Measurements from ENCODE around the gene VPREB1.
"Not testable (repeated sequence)": the region's sequence is repeated elsewhere in the genome, so short reads cannot be mapped to it uniquely, and the experiment has no call there.

The VPREB1 gene

GRCh38 chr22:22229683-22230420, 14.7 kb upstream of the VPREB1 start:
- Mint-ChIP-seq H3K4me1 (peaks cover 8% of the 10 kb centered on the region), H3K27me3 (peaks cover 17% of the 10 kb centered on the region), H3K9me3 (no peaks in the 10 kb centered on the region), H3K27ac (no peak overlapping the region), H3K4me3 (no peak overlapping the region)
- DNase-seq (no peak), ATAC-seq (no peak)

GRCh38 chr22:22230438-22230837, 14.1 kb upstream of the VPREB1 start:
- ATAC-seq (no peak), DNase-seq (no peak)
- Mint-ChIP-seq H3K27ac (no peak overlapping the region), H3K27me3 (peaks cover 17% of the 10 kb centered on the region), H3K4me1 (peaks cover 12% of the 10 kb centered on the region), H3K4me3 (no peak overlapping the region), H3K9me3 (no peaks in the 10 kb centered on the region)

DNA sequence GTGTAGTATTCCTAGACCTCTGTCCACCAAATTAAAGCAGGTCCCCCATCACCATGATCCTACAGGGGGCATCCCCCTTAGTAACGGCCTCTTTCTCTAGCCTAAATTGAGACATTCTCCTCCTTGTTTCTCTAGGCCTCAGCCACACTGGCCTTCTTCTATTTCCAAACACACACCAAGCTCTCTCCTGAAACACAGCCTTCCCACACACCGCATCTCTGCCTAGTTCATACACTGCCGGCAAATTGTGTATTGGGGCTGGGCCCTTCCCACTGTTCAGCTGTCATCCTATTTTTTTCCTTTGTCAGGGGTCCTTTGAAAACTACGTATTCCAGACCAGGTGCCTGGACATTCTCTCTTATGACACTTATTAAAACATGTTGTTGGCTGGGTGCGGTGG, 11.5 kb upstream of the VPREB1 start:
- no peaks in the 10 kb centered on the region for H3K9me3 Mint-ChIP-seq
- H3K27me3 Mint-ChIP-seq = peaks cover 17% of the 10 kb centered on the region
- ATAC-seq (no peak), DNase-seq (no peak)
- no peak overlapping the region for H3K4me3 Mint-ChIP-seq
- peak overlapping the region; percentile 42 to 59 for H3K27ac Mint-ChIP-seq
- peaks cover 14% of the 10 kb centered on the region for H3K4me1 Mint-ChIP-seq

DNA sequence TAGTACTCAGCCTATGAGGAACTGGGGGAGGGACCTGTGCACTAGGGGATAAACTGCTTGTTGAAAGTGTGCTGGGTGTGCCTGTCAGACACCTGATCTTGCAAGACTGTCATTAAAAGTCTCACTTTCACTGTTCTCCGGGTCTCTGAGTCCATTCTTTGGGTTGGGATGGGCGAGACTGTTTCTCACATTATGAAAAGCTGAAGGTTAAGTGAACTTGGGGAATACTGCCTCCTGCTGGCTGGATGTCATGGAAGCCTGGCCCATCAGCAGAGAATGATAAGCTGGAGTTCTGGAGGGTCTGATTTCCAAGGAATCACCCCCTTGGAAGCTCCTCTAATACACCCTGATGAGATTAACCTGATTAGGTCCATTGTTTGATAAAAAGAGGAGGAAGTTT, 9.0 kb upstream of the VPREB1 start:
- no peak overlapping the region for H3K27ac Mint-ChIP-seq
- no peaks in the 10 kb centered on the region for H3K9me3 Mint-ChIP-seq
- peaks cover 6% of the 10 kb centered on the region for H3K27me3 Mint-ChIP-seq
- DNase-seq (peak; percentile 40 to 50), ATAC-seq (no peak)
- peaks cover 14% of the 10 kb centered on the region for H3K4me1 Mint-ChIP-seq
- H3K4me3 Mint-ChIP-seq = no peak overlapping the region

GRCh38 chr22:22237521-22237920, 7.1 kb upstream of the VPREB1 start:
- DNase-seq = no peak
- peaks cover 20% of the 10 kb centered on the region for H3K27me3 Mint-ChIP-seq
- no peak overlapping the region for H3K27ac Mint-ChIP-seq
- H3K4me1 Mint-ChIP-seq = peaks cover 14% of the 10 kb centered on the region
- no peak for ATAC-seq
- no peak overlapping the region for H3K4me3 Mint-ChIP-seq
- H3K9me3 Mint-ChIP-seq = no peaks in the 10 kb centered on the region

GRCh38 chr22:22239311-22239939, 5.2 kb upstream of the VPREB1 start:
- DNase-seq (no peak), ATAC-seq (no peak)
- Mint-ChIP-seq H3K27me3 (peaks cover 36% of the 10 kb centered on the region), H3K4me1 (peaks cover 6% of the 10 kb centered on the region), H3K9me3 (no peaks in the 10 kb centered on the region), H3K27ac (no peak overlapping the region), H3K4me3 (no peak overlapping the region)

GRCh38 chr22:22241554-22241898, 3.1 kb upstream of the VPREB1 start:
- Mint-ChIP-seq H3K27me3 (peaks cover 47% of the 10 kb centered on the region), H3K27ac (no peak overlapping the region), H3K4me3 (no peak overlapping the region), H3K9me3 (no peaks in the 10 kb centered on the region), H3K4me1 (no peaks in the 10 kb centered on the region)
- no peak for ATAC-seq
- no peak for DNase-seq

DNA sequence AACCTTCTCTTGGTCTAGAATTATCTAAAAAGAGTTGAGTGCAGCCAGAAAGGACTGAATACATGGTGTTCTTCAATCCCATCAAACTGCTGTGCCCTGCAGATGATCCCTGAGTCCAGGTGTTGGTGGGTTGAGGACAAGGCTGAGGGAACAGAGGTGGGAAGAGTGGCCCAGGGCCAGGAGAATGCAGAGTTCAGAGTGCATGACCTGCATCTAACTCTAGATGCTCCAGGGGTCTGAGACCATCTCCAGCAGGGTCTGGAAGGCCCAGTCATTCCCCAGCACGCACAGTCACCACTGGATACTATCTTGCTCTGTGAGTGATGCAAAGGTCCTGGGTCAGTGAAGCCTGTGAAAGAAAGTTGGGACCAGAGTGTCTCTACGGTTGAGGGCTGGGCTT, 2.1 kb upstream of the VPREB1 start:
- peaks cover 47% of the 10 kb centered on the region for H3K27me3 Mint-ChIP-seq
- no peak overlapping the region for H3K27ac Mint-ChIP-seq
- H3K4me1 Mint-ChIP-seq = no peaks in the 10 kb centered on the region
- no peaks in the 10 kb centered on the region for H3K9me3 Mint-ChIP-seq
- no peak overlapping the region for H3K4me3 Mint-ChIP-seq
- no peak for ATAC-seq
- no peak for DNase-seq

DNA sequence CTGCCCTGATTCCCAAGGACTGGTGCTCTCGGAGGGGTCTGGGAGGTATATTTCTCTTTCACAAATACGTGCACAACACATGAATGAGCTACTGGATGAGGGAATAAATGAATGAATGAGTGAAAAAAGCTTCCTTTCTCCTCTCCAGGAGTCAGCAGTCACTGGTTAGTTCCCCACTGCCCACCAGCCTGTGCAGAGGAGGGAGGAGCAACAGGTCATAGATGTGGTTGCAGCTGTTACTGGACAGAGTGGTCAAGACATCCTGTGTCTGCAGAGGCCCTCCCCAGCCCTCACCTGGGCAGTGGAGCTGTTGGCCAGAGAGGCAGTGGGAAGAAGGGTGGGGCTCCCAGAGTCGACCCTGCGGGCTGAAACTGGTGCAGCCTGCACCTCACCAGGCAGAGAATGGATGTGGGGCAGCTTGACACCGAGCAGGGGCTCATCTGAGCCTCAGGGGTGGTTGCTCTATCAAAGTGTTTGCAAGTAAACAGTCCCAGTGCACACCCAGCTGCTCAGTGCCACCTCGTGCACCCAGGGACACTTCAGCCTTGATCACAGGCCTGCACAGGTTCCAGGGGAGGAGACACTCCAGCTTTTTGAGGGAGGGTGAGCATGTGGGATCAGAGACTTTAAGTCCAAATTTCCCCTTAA, 1.4 kb upstream of the VPREB1 start:
- Mint-ChIP-seq H3K27me3 (peaks cover 47% of the 10 kb centered on the region), H3K4me1 (peaks cover 2% of the 10 kb centered on the region), H3K9me3 (no peaks in the 10 kb centered on the region), H3K4me3 (no peak overlapping the region), H3K27ac (no peak overlapping the region)
- DNase-seq (no peak), ATAC-seq (no peak)

GRCh38 chr22:22245256-22245909, 797 bp downstream of the VPREB1 start:
- peaks cover 21% of the 10 kb centered on the region for H3K4me1 Mint-ChIP-seq
- no peak overlapping the region for H3K4me3 Mint-ChIP-seq
- H3K27me3 Mint-ChIP-seq = peaks cover 46% of the 10 kb centered on the region
- no peaks in the 10 kb centered on the region for H3K9me3 Mint-ChIP-seq
- H3K27ac Mint-ChIP-seq = peak overlapping the region in 1 of 2 donors; percentile 78
- no peak for ATAC-seq
- no peak for DNase-seq

- Mint-ChIP-seq H3K9me3 (no peaks in the 10 kb centered on the region), H3K4me3 (no peak overlapping the region), H3K27ac (no peak overlapping the region), H3K4me1 (peaks cover 25% of the 10 kb centered on the region), H3K27me3 (peaks cover 44% of the 10 kb centered on the region)
- ATAC-seq (no peak), DNase-seq (no peak)
Measured at GRCh38 chr22:22245935-22246525, 1.4 kb downstream of the VPREB1 start.

DNA sequence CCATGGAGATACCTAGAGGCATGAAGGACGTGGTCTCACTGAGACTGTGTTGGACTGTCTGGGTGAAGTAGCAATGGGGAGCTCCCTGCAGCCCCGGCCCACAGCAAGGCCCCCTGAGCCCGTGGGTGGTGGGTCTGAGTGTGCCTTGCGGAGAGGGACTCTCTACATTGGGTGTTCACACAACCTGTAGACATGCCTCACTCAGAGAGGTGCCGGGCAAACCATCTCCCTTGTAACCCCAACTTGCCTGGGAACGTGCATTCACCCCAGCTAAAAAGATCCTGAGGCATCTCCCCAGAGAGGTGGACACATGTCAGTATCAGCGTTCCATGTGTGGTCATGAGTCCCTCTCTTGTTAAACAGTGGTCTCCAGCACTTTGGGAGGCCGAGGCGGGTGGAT, 2.1 kb downstream of the VPREB1 start:
- no peak for ATAC-seq
- peaks cover 37% of the 10 kb centered on the region for H3K27me3 Mint-ChIP-seq
- no peak overlapping the region for H3K27ac Mint-ChIP-seq
- H3K4me1 Mint-ChIP-seq = peaks cover 25% of the 10 kb centered on the region
- no peak for DNase-seq
- no peak overlapping the region for H3K4me3 Mint-ChIP-seq
- H3K9me3 Mint-ChIP-seq = no peaks in the 10 kb centered on the region

GRCh38 chr22:22248878-22249277, 4.3 kb downstream of the VPREB1 start:
- ATAC-seq (peak; percentile 65), DNase-seq (peak in 1 of 2 donors; percentile 13)
- no peak overlapping the region for H3K4me3 Mint-ChIP-seq
- H3K27me3 Mint-ChIP-seq = peaks cover 23% of the 10 kb centered on the region
- peaks cover 25% of the 10 kb centered on the region for H3K4me1 Mint-ChIP-seq
- no peaks in the 10 kb centered on the region for H3K9me3 Mint-ChIP-seq
- peak overlapping the region; percentile 64 to 65 for H3K27ac Mint-ChIP-seq

DNA sequence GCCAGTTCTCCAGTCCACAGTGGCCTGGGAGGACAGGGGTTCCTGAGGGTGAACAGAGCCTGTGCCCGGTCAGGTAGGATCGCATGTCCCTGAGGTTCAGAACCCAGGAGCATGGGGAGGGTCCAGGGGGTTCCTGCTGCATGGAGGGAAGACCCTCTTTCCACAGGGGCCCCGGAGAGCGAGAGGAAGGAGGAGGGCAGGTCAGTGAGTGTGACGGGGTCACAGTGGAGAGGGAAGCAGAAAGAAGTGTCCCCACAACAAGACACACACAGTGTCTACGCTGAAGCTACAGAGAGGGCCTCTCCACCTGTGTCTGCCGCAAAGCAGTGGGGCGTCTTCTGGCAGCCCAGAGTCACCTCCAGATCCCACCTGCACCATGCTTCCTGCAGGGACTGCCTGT, 6.1 kb downstream of the VPREB1 start:
- peaks cover 25% of the 10 kb centered on the region for H3K4me1 Mint-ChIP-seq
- not testable (repeated sequence) for H3K4me3 Mint-ChIP-seq, H3K27me3 Mint-ChIP-seq, ATAC-seq, DNase-seq, H3K27ac Mint-ChIP-seq, H3K9me3 Mint-ChIP-seq

GRCh38 chr22:22256133-22256532, 11.5 kb downstream of the VPREB1 start:
- not testable (repeated sequence) for H3K27ac Mint-ChIP-seq, H3K4me1 Mint-ChIP-seq, H3K9me3 Mint-ChIP-seq, H3K27me3 Mint-ChIP-seq, ATAC-seq, H3K4me3 Mint-ChIP-seq, DNase-seq

Data from stimulated activated naive CD8-positive, alpha-beta T cell treated with anti-CD3 and anti-CD28 coated beads, Interleukin-15, amount 100 ng/mL, for 72 hours (primary cell).